Measurements from ENCODE around the gene GDPGP1. TPM values are rescaled to one million over a fixed set of nuclear protein-coding genes. Genes with fewer than 3 reads are reported as not detected.

The GDPGP1 gene
- total RNA-seq, 1 donor from 2014 or later: 13.1 TPM

GRCh38 chr15:90293040-90293810 is 59.2 kb downstream of the GDPGP1 start:
- intact Hi-C loops (cut with micrococcal nuclease): loop anchor here (1.0 kb wide), 1 partner anchor 189 kb away; no protein-coding TSS in a partner anchor

GRCh38 chr15:90294159-90294558 is 60.1 kb downstream of the GDPGP1 start:
- intact Hi-C loops (cut with micrococcal nuclease): no loop called here

GRCh38 chr15:90294601-90295269 is 60.7 kb downstream of the GDPGP1 start:
- intact Hi-C loops (cut with micrococcal nuclease): no loop called here

GRCh38 chr15:90295270-90295648 is 61.2 kb downstream of the GDPGP1 start:
- intact Hi-C loops (cut with micrococcal nuclease): no loop called here

Other genes starting within 250 kb of the GDPGP1 start
- gene ZNF710, start 232.9 kb upstream of the GDPGP1 start, total RNA-seq: 25.5 and 27.5 TPM in 2 replicates
- 256 and 258 TPM in 2 replicates for gene IDH2, start 131.7 kb upstream of the GDPGP1 start, total RNA-seq
- gene SEMA4B, start 32.9 kb upstream of the GDPGP1 start, total RNA-seq: 19.0 and 20.3 TPM in 2 replicates
- 125 TPM in 2 replicates for gene CIB1, start 268 bp upstream of the GDPGP1 start, total RNA-seq
- 0.34 and 1.1 TPM in 2 replicates for gene TTLL13, start 15.3 kb downstream of the GDPGP1 start, total RNA-seq
- 30.0 and 31.8 TPM in 2 replicates for gene NGRN, start 31.5 kb downstream of the GDPGP1 start, total RNA-seq
- gene ZNF774, start 118.1 kb downstream of the GDPGP1 start, total RNA-seq: 1.8 and 1.9 TPM in 2 replicates
- 212 and 216 TPM in 2 replicates for gene IQGAP1, start 154.0 kb downstream of the GDPGP1 start, total RNA-seq